NB4 (cell line): Measurements from ENCODE around the gene CHSY1.

Source experiments
- DNase-seq: peaks from one replicate; pipeline ENCODE4 v3.0.0; 2010; ENCODE audit warnings: low read depth
- H3K4me3 ChIP-seq: one replicate; pipeline ENCODE4 v1.5.1; 2011; ENCODE audit warnings: mild to moderate bottlenecking, low read depth, low read length, moderate library complexity
- CTCF ChIP-seq: IDR thresholded peaks from one replicate; pipeline ENCODE4 v1.5.1; 2012; ENCODE audit warnings: low read depth, low read length
- MAX ChIP-seq: IDR thresholded peaks from 2 replicates; pipeline ENCODE4 v1.6.1; 2011; ENCODE audit warnings: low read depth, low read length
- MYC ChIP-seq: IDR thresholded peaks from 2 replicates; pipeline ENCODE4 v1.6.1; 2011; ENCODE audit warnings: low read depth, low read length
- POLR2A ChIP-seq: IDR thresholded peaks from 2 replicates; pipeline ENCODE4 v1.6.1; 2011; ENCODE audit warnings: mild to moderate bottlenecking; ENCODE audit not compliant: insufficient read length; ENCODE audit errors: extremely low read depth

The CHSY1 gene

GRCh38 chr15:101207867-101208288, 44.0 kb downstream of the CHSY1 start:
- peak overlapping the region; percentile 35 for H3K4me3 ChIP-seq
- peak; percentile 95 for DNase-seq

GRCh38 chr15:101206176-101206591, 45.7 kb downstream of the CHSY1 start:
- peak; percentile 65 for DNase-seq
- no peak for TF ChIP-seq MAX
- no peak for TF ChIP-seq POLR2A
- no peak for TF ChIP-seq MYC
- no peak for TF ChIP-seq CTCF
- H3K4me3 ChIP-seq = no peak overlapping the region

More at GRCh38 chr15:101207867-101208288, 44.0 kb downstream of the CHSY1 start:
- 0 out of 2 replicates have a peak, but pooled peaks have one; percentile 35 for TF ChIP-seq MYC
- TF ChIP-seq MAX = no peak; the same call in 1 of the 2 replicates
- TF ChIP-seq POLR2A = no peak
- no peak for TF ChIP-seq CTCF

GRCh38 chr15:101204739-101205535, 46.9 kb downstream of the CHSY1 start:
- H3K4me3 ChIP-seq = no peak overlapping the region
- no peak for TF ChIP-seq MYC
- no peak for TF ChIP-seq CTCF
- no peak for TF ChIP-seq MAX
- no peak for TF ChIP-seq POLR2A
- no peak for DNase-seq

- DNase-seq = peak; percentile 49
- no peak overlapping the region for H3K4me3 ChIP-seq
- TF ChIP-seq CTCF (no peak), POLR2A (no peak), MYC (peak; percentile 36; the same call in 1 of the 2 replicates), MAX (peak; percentile 44; the same call in 1 of the 2 replicates)
These were observed 48.1 kb downstream of the CHSY1 start for GRCh38 chr15:101203607-101204189.

GRCh38 chr15:101203029-101203573, 48.7 kb downstream of the CHSY1 start:
- H3K4me3 ChIP-seq = no peak overlapping the region
- no peak for TF ChIP-seq MYC
- TF ChIP-seq CTCF = no peak
- TF ChIP-seq POLR2A = no peak
- TF ChIP-seq MAX = no peak
- no peak for DNase-seq
